ENCODE results near the gene HMGB4. TPM values are rescaled to one million over a fixed set of nuclear protein-coding genes. Genes with fewer than 3 reads are reported as not detected.

Gene HMGB4
- not detected in 2 replicates for total RNA-seq (2014; rRNA removed; shearing (Covaris generic))

DNA sequence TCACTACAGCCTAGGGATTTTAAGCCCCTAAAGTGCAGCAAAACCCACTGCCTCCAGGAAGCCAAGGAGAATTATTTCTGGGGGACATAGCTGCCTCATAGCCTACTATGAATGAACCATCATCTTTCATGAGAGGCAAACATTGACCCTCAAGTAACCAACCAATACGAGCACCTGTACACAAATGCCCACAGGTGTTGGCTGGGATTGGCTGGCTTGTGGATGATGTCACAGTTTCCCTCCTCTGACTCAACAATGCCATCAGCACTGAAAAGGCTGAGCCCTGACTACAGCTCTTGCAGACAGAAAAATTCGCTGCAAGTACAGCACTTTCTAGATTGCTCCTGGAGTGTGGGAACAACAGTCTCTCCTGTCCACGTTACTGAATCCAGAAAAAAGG is at the start of gene HMGB4:
TSS of gene HMGB4 (plus strand) at position 301 of the 400 bp plus-strand sequence. CDS start 113 bp downstream, outside the sequence.
- Histone ChIP-seq H3K27me3 (replicated peaks) (no peaks in the 10 kb centered on the region), H3K4me3 (no peak within 1 kb of the TSS), H3K27ac (no peak within 1 kb of the TSS), H3K36me3 (no peaks in the 10 kb centered on the region), H3K9me3 (replicated peaks) (no peaks in the 10 kb centered on the region), H3K4me1 (replicated peaks) (peaks cover 60% of the 10 kb centered on the region)
- DNase-seq (ENCODE audit: low read depth in 1 of 2, low spot score in 2 of 2), result no peak

- no peaks in the 10 kb centered on the region for H3K9me3 ChIP-seq (replicated peaks)
- peak in 1 of 2 experiments; percentile 10 for DNase-seq (ENCODE audit: low read depth in 1 of 2, low spot score in 2 of 2)
- no peaks in the 10 kb centered on the region for H3K36me3 ChIP-seq
- H3K4me3 ChIP-seq, result no peak overlapping the region
- peaks cover 13% of the 10 kb centered on the region for H3K4me1 ChIP-seq (replicated peaks)
- H3K27me3 ChIP-seq (replicated peaks), result no peaks in the 10 kb centered on the region
- peak overlapping the region; percentile 17; the same call in 1 of the 2 replicates for H3K27ac ChIP-seq
Measured at GRCh38 chr1:33814166-33814565, 49.7 kb upstream of the HMGB4 start.

DNA sequence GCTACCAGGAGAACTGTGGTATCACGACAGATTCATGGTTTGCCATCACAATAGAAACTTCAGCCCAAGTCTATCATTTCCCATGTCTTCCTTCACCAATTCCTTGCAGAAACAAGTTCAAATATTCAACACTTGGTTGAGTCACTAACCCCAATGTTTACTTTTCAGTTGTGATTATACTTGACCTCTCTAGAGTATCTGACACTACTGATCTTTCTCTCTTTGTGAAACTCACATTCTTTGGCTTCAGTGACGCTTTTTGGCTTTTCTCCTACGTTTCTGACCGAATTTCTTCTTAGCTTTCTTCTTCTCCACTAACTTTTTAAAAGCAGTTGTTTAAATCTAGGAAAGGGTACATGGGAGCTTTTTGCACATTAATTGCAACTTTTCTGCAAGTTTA is 48.8 kb upstream of the HMGB4 start:
- Histone ChIP-seq H3K9me3 (replicated peaks) (no peaks in the 10 kb centered on the region), H3K27ac (no peak overlapping the region), H3K27me3 (replicated peaks) (no peaks in the 10 kb centered on the region), H3K4me1 (replicated peaks) (peaks cover 13% of the 10 kb centered on the region), H3K36me3 (no peaks in the 10 kb centered on the region), H3K4me3 (no peak overlapping the region)
- DNase-seq (ENCODE audit: low read depth in 1 of 2, low spot score in 2 of 2), result peak; percentile 1 to 41

DNA sequence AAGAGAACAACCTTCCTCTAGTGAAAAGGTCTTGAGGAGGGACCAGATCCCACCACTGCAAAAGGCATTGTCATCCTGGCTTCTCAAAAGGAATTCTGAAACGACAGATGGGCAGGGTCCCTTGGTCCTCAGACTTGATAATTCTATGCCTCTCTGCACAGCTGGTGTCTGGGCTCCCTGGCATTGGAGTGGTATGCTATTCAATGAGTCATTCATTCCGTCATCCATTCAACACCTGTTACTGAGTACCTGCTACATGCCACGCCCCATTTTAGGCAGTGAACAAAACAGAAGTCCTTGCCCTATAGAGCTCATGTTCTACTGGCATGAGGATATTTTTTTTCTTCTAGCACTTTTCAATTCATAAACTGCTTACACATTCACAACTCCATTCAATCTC is 45.8 kb upstream of the HMGB4 start:
- Histone ChIP-seq H3K9me3 (replicated peaks) (no peaks in the 10 kb centered on the region), H3K4me3 (no peak overlapping the region), H3K36me3 (no peaks in the 10 kb centered on the region), H3K4me1 (replicated peaks) (peaks cover 13% of the 10 kb centered on the region), H3K27me3 (replicated peaks) (no peaks in the 10 kb centered on the region), H3K27ac (no peak overlapping the region)
- DNase-seq (ENCODE audit: low read depth in 1 of 2, low spot score in 2 of 2), result peak in 1 of 2 experiments; percentile 23

DNA sequence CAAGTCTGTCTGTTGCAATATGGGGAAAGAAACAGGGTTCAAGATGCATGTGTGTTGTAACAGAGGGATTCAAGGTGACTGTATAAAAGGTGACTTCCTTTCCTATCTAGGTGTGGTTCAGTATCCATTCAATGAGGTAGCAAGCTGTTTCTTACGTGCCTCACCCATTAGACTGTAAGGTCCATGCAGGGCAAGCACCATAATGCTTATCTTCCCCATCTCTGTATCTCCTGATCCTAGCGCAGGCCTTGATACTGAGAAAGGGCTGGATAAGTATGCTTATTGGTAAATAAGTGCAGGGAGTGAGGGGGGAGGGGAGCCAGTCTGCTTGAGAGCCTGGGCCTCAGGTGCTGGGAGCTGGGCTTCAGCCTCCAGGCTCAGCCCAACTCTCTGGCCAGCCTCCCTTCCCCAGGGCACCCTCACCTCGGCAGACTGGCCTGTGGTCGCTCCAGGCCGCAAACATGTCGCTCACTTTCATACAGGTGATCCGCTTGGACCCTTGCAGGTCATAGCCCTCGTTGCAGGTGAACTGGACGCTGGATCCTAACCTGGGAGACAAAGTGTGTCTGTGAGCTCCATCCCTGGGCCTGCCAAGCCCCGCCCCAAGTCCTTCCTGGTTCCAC is 44.5 kb upstream of the HMGB4 start:
- Histone ChIP-seq H3K4me1 (replicated peaks) (peaks cover 10% of the 10 kb centered on the region), H3K4me3 (no peak overlapping the region), H3K27ac (no peak overlapping the region), H3K9me3 (replicated peaks) (no peaks in the 10 kb centered on the region), H3K36me3 (no peaks in the 10 kb centered on the region), H3K27me3 (replicated peaks) (no peaks in the 10 kb centered on the region)
- DNase-seq (ENCODE audit: low read depth in 1 of 2, low spot score in 2 of 2), result peak in 1 of 2 experiments; percentile 30

DNA sequence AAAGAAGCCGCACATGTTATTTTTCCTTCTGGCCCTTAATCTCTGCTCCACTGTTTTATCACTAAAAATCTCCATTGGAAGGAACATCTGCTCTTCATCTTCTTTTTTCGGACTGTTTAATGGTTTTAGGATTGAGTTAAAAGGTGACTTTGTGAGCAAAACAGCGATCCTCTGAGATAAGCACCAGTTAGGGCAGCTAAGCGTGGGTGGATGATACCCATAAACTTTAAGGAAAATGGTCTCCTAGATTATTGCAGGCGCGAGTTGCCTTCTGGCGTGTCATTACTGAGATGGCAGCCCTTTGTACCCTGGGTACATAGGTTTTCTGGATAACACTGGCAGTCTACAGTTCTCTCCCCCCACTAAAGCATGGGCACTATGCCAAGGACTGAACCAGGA is 44.0 kb upstream of the HMGB4 start:
- H3K27ac ChIP-seq, result no peak overlapping the region
- H3K9me3 ChIP-seq (replicated peaks), result no peaks in the 10 kb centered on the region
- no peak overlapping the region for H3K4me3 ChIP-seq
- H3K36me3 ChIP-seq, result no peaks in the 10 kb centered on the region
- no peak for DNase-seq (ENCODE audit: low read depth in 1 of 2, low spot score in 2 of 2)
- H3K4me1 ChIP-seq (replicated peaks), result peaks cover 5% of the 10 kb centered on the region
- H3K27me3 ChIP-seq (replicated peaks), result no peaks in the 10 kb centered on the region

DNA sequence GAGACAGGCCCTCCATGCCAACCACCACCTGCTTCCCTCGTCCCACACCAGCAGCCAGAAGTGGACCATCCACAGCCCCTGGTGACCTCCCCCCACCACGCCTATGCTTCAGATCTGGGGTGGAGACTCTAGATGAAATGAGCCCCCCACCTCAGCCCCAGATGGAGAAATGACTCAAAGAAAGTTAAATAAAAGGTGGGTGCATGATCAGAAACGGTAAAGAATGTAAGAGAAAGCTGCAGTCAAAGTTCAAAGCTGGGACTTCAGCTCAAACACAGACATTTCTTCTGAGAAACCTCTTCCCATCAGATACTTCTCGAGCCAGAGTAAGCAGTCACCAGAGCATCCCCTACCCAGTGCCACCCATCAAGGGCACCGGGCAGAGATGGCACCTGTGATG is 43.1 kb upstream of the HMGB4 start:
- Histone ChIP-seq H3K27me3 (replicated peaks) (no peaks in the 10 kb centered on the region), H3K4me1 (replicated peaks) (no peaks in the 10 kb centered on the region), H3K4me3 (no peak overlapping the region)

GRCh38 chr1:33821291-33821690 is 42.6 kb upstream of the HMGB4 start:
- Histone ChIP-seq H3K9me3 (replicated peaks) (no peaks in the 10 kb centered on the region), H3K27ac (no peak overlapping the region), H3K27me3 (replicated peaks) (no peaks in the 10 kb centered on the region), H3K36me3 (no peaks in the 10 kb centered on the region), H3K4me3 (no peak overlapping the region), H3K4me1 (replicated peaks) (no peaks in the 10 kb centered on the region)
- peak in 1 of 2 experiments; percentile 24 for DNase-seq (ENCODE audit: low read depth in 1 of 2, low spot score in 2 of 2)

More for the DNA sequence above, 43.1 kb upstream of the HMGB4 start:
- H3K36me3 ChIP-seq, result no peaks in the 10 kb centered on the region
- H3K27ac ChIP-seq, result no peak overlapping the region
- no peaks in the 10 kb centered on the region for H3K9me3 ChIP-seq (replicated peaks)
- no peak for DNase-seq (ENCODE audit: low read depth in 1 of 2, low spot score in 2 of 2)

DNA sequence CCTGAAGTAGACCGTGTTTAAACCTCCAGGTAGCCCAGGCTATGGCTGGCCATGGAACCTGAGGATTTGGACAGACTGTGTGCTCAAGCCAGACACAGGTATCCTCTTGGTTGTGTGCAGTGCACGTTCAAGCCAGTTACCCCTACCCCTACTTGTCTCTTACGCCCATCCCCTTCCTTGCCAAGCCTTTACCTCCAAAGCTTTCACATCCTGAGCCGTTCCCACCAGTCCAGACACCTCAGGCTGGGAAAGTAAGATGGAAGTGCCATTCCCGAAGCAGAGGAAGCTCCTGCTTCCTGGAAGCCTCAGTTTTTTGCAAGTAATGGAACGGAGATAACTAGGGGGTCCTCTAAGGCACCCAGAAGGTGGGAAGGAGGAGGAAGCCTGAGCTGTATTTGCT is 41.5 kb upstream of the HMGB4 start:
- Histone ChIP-seq H3K27me3 (replicated peaks) (no peaks in the 10 kb centered on the region), H3K9me3 (replicated peaks) (no peaks in the 10 kb centered on the region), H3K4me1 (replicated peaks) (no peaks in the 10 kb centered on the region), H3K27ac (no peak overlapping the region), H3K4me3 (no peak overlapping the region), H3K36me3 (no peaks in the 10 kb centered on the region)
- DNase-seq (ENCODE audit: low read depth in 1 of 2, low spot score in 2 of 2), result peak in 1 of 2 experiments; percentile 21

DNA sequence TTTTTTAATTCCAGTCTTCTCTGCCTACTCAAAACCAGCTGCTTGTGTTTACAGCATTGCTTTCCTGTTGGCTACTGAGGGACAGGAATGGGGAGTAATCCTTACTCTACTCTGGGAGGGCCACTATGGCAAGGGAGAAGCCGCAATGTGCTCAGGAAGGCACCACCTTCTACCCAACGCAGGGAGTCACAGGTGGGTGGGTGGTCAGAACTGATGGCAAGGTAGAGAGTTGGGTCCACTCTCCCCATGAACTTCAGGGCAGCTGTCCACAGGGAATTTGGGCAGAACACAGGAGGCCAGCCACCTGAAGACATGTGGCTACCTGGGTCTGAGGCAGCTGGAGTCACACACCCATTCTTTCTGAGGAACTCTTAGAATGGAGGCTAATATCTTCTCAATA is 40.5 kb upstream of the HMGB4 start:
- Histone ChIP-seq H3K27ac (no peak overlapping the region), H3K36me3 (no peaks in the 10 kb centered on the region), H3K9me3 (replicated peaks) (no peaks in the 10 kb centered on the region), H3K4me1 (replicated peaks) (no peaks in the 10 kb centered on the region), H3K27me3 (replicated peaks) (no peaks in the 10 kb centered on the region), H3K4me3 (no peak overlapping the region)
- DNase-seq (ENCODE audit: low read depth in 1 of 2, low spot score in 2 of 2), result peak in 1 of 2 experiments; percentile 28

- no peak overlapping the region for H3K27ac ChIP-seq
- no peak for DNase-seq (ENCODE audit: low read depth in 1 of 2, low spot score in 2 of 2)
- H3K27me3 ChIP-seq (replicated peaks), result no peaks in the 10 kb centered on the region
- no peaks in the 10 kb centered on the region for H3K36me3 ChIP-seq
- H3K4me3 ChIP-seq, result no peak overlapping the region
- no peaks in the 10 kb centered on the region for H3K4me1 ChIP-seq (replicated peaks)
- H3K9me3 ChIP-seq (replicated peaks), result no peaks in the 10 kb centered on the region
Measured at GRCh38 chr1:33823830-33824229, 40.0 kb upstream of the HMGB4 start.

GRCh38 chr1:33824321-33824720 is 39.6 kb upstream of the HMGB4 start:
- no peaks in the 10 kb centered on the region for H3K27me3 ChIP-seq (replicated peaks)
- H3K9me3 ChIP-seq (replicated peaks), result no peaks in the 10 kb centered on the region
- no peaks in the 10 kb centered on the region for H3K36me3 ChIP-seq
- DNase-seq (ENCODE audit: low read depth in 1 of 2, low spot score in 2 of 2), result peak in 1 of 2 experiments; percentile 20
- H3K4me1 ChIP-seq (replicated peaks), result no peaks in the 10 kb centered on the region
- H3K4me3 ChIP-seq, result no peak overlapping the region
- H3K27ac ChIP-seq, result no peak overlapping the region

GRCh38 chr1:33824971-33825370 is 38.9 kb upstream of the HMGB4 start:
- H3K4me3 ChIP-seq, result no peak overlapping the region
- no peaks in the 10 kb centered on the region for H3K27me3 ChIP-seq (replicated peaks)
- no peaks in the 10 kb centered on the region for H3K36me3 ChIP-seq
- H3K4me1 ChIP-seq (replicated peaks), result no peaks in the 10 kb centered on the region
- H3K9me3 ChIP-seq (replicated peaks), result no peaks in the 10 kb centered on the region
- DNase-seq (ENCODE audit: low read depth in 1 of 2, low spot score in 2 of 2), result no peak
- H3K27ac ChIP-seq, result no peak overlapping the region

DNA sequence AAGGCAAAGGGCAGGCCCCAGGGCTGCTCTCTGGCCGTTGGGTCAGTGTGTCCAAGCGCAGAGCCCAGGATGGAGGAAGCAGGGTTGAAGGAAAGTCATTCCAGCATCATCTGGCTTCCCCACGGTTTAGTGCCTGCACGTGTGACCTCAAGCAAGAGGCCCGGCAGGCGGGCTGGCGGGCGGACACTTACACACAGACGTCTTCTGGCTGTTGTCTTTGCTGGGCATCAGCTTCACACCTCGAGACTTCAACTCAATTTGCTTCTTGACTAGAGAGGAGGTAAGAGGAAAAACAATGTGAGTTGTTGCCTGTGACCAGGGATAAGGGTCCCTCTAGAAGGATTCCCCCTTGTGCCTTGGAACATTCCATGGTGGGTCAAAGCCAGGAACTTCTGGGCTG is 38.4 kb upstream of the HMGB4 start:
- Histone ChIP-seq H3K27me3 (replicated peaks) (no peaks in the 10 kb centered on the region), H3K4me3 (no peak overlapping the region), H3K9me3 (replicated peaks) (no peaks in the 10 kb centered on the region), H3K36me3 (no peaks in the 10 kb centered on the region), H3K4me1 (replicated peaks) (no peaks in the 10 kb centered on the region), H3K27ac (no peak overlapping the region)
- peak in 1 of 2 experiments; percentile 24 for DNase-seq (ENCODE audit: low read depth in 1 of 2, low spot score in 2 of 2)

- Histone ChIP-seq H3K4me3 (no peak overlapping the region), H3K4me1 (replicated peaks) (no peaks in the 10 kb centered on the region), H3K27ac (no peak overlapping the region), H3K36me3 (no peaks in the 10 kb centered on the region), H3K27me3 (replicated peaks) (no peaks in the 10 kb centered on the region), H3K9me3 (replicated peaks) (no peaks in the 10 kb centered on the region)
- DNase-seq (ENCODE audit: low read depth in 1 of 2, low spot score in 2 of 2), result peak in 1 of 2 experiments; percentile 25
Measured at GRCh38 chr1:33826311-33826710, 37.6 kb upstream of the HMGB4 start.
